Epithelial cell of esophagus (primary cell): ENCODE measurements around the gene RALGAPA2.

Experiments used
- DNase-seq: peaks from one replicate; pipeline ENCODE4 v3.0.0; 2010; ENCODE audit warnings: low read depth
- H3K4me3 ChIP-seq: 2 replicates; pipeline ENCODE4 v1.5.1; 2011; ENCODE audit warnings: mild to moderate bottlenecking, low read length, control low read depth
- CTCF ChIP-seq: IDR thresholded peaks from 2 replicates; pipeline ENCODE4 v1.5.1; 2011; ENCODE audit warnings: low read depth, mild to moderate bottlenecking, low read length, control low read depth, inconsistent platforms; ENCODE audit not compliant: insufficient read depth; ENCODE audit errors: missing control alignments

Gene RALGAPA2

GRCh38 chr20:20668639-20669038 lies 43.8 kb downstream of the RALGAPA2 start:
- H3K4me3 ChIP-seq, result no peak overlapping the region
- no peak for TF ChIP-seq CTCF
- no peak for DNase-seq

- no peak for DNase-seq
- TF ChIP-seq CTCF, result no peak
- no peak overlapping the region for H3K4me3 ChIP-seq
Observed at GRCh38 chr20:20666359-20666758, 46.1 kb downstream of the RALGAPA2 start.

- DNase-seq, result no peak
- no peak for TF ChIP-seq CTCF
- H3K4me3 ChIP-seq, result no peak overlapping the region
Observed at GRCh38 chr20:20665606-20666332, 46.7 kb downstream of the RALGAPA2 start.

- peak; percentile 60 for TF ChIP-seq CTCF
- DNase-seq, result peak; percentile 45
- H3K4me3 ChIP-seq, result no peak overlapping the region
Observed at GRCh38 chr20:20664795-20665589, 47.5 kb downstream of the RALGAPA2 start.

- peak; percentile 41 for DNase-seq
- TF ChIP-seq CTCF, result no peak
- no peak overlapping the region for H3K4me3 ChIP-seq
Observed at GRCh38 chr20:20663841-20664240, 48.6 kb downstream of the RALGAPA2 start.

GRCh38 chr20:20658871-20659431 lies 53.5 kb downstream of the RALGAPA2 start:
- no peak overlapping the region for H3K4me3 ChIP-seq
- no peak for TF ChIP-seq CTCF
- DNase-seq, result no peak
